ENCODE measurements around the gene MRPS21.

DNA sequence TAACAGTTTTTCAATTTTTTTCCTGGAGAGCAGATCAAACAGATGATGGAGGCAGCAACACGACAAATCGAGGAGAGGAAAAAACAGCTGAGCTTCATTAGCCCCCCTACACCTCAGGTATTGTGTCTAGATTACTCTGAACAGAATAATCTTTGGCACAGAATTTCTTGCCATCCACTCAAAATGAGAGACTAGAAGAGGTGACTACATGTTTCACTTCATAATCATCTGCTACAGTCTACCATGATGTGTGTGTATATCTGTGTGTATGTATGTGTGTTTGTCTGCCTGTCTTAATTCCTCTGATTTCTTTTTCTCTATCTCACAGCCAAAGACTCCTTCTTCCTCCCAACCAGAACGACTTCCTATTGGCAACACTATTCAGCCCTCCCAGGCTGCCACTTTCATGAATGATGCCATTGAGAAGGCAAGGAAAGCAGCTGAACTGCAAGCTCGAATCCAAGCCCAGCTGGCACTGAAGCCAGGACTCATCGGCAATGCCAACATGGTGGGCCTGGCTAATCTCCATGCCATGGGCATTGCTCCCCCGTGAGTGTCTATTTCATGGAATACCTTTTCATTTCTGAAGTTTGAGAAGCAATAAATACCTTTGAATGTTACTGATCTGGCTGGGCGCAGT lies 39.1 kb downstream of the MRPS21 start:
- TF ChIP-seq, protein P1, sequence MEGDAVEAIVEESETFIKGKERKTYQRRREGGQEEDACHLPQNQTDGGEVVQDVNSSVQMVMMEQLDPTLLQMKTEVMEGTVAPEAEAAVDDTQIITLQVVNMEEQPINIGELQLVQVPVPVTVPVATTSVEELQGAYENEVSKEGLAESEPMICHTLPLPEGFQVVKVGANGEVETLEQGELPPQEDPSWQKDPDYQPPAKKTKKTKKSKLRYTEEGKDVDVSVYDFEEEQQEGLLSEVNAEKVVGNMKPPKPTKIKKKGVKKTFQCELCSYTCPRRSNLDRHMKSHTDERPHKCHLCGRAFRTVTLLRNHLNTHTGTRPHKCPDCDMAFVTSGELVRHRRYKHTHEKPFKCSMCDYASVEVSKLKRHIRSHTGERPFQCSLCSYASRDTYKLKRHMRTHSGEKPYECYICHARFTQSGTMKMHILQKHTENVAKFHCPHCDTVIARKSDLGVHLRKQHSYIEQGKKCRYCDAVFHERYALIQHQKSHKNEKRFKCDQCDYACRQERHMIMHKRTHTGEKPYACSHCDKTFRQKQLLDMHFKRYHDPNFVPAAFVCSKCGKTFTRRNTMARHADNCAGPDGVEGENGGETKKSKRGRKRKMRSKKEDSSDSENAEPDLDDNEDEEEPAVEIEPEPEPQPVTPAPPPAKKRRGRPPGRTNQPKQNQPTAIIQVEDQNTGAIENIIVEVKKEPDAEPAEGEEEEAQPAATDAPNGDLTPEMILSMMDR (IDR thresholded peaks at IDR 0.05), result no peak
- TF ChIP-seq POLR2A (IDR thresholded peaks at IDR 0.05), result no peak

Data from esophagus squamous epithelium (tissue), 4 donors.